Tibial nerve (tissue), 4 donors: ENCODE measurements around the gene CPEB3. TPM values are rescaled to one million over a fixed set of nuclear protein-coding genes. Genes with fewer than 3 reads are reported as not detected.

Source experiments
- DNase-seq, 2 donors: peaks; one replicate each; pipeline ENCODE4 v3.0.0-alpha.2; 2019; ENCODE audit warnings: low spot score in 2 of 2
- H3K27ac ChIP-seq, 4 donors: fragments of 200-600 bp; sonication (generic) in 3 of 4; one replicate each; pipeline ENCODE4 v1.5.1; 2017 to 2019; ENCODE audit warnings: mild to moderate bottlenecking in 1 of 4
- H3K27me3 ChIP-seq, 2 donors: fragments of 200-600 bp; sonication (generic) in 1 of 2; one replicate each; pipeline versions ENCODE4 v1.5.1 to v1.6.0; 2017 to 2019
- H3K36me3 ChIP-seq, 3 donors: fragments of 200-600 bp; sonication (generic); one replicate each; pipeline ENCODE4 v1.5.1; 2018 to 2019
- H3K4me1 ChIP-seq, 4 donors: fragments of 200-600 bp; sonication (generic) in 3 of 4; one replicate each; pipeline ENCODE4 v1.5.1; 2017 to 2019
- H3K4me3 ChIP-seq, 4 donors: fragments of 200-600 bp; sonication (generic) in 3 of 4; one replicate each; pipeline ENCODE4 v1.5.1; 2017 to 2019; ENCODE audit warnings: mild to moderate bottlenecking in 1 of 4, moderate library complexity in 1 of 4
- H3K9me3 ChIP-seq, 4 donors: fragments of 200-600 bp; sonication (generic) in 3 of 4; one replicate each; pipeline ENCODE4 v1.5.1; 2017 to 2019
- CTCF ChIP-seq, 5 experiments: fragments of 200-600 bp in 3 of 5; fragments of 450-650 bp in 2 of 5; sonication (generic) in 3 of 5; IDR thresholded peaks; one replicate each; pipeline ENCODE4 v1.5.1; 2016 to 2019; ENCODE audit warnings: antibody characterized with exemption in 5 of 5, mild to moderate bottlenecking in 3 of 5, moderate library complexity in 2 of 5
- EP300 ChIP-seq, 2 donors: sonication (generic); formaldehyde crosslinking; IDR thresholded peaks; one replicate each; pipeline ENCODE4 v1.6.1; 2017; ENCODE audit warnings: antibody characterized with exemption in 2 of 2, mild to moderate bottlenecking in 1 of 2
- POLR2A ChIP-seq, 2 donors: fragments of 450-650 bp; IDR thresholded peaks; one replicate each; pipeline ENCODE4 v1.6.1; 2017; ENCODE audit warnings: antibody characterized with exemption in 2 of 2, mild to moderate bottlenecking in 2 of 2, moderate library complexity in 2 of 2
- WGBS, 2 donors: methylation state at CpG; one replicate each; pipeline ENCODE4 v1.1.5; 2018; 5-methylcytosine and 5-hydroxymethylcytosine counted together
- total RNA-seq, 4 donors: library from RNA; depleted of rRNA; stranded (reverse); fragments of >200 nt; gene quantifications; one replicate each; pipeline ENCODE4 v1.1.0, GENCODE V29; 2016

The CPEB3 gene
- total RNA-seq, 4 donors from 2014 or later = 6.7 to 11.4 (median 8.8) TPM

DNA sequence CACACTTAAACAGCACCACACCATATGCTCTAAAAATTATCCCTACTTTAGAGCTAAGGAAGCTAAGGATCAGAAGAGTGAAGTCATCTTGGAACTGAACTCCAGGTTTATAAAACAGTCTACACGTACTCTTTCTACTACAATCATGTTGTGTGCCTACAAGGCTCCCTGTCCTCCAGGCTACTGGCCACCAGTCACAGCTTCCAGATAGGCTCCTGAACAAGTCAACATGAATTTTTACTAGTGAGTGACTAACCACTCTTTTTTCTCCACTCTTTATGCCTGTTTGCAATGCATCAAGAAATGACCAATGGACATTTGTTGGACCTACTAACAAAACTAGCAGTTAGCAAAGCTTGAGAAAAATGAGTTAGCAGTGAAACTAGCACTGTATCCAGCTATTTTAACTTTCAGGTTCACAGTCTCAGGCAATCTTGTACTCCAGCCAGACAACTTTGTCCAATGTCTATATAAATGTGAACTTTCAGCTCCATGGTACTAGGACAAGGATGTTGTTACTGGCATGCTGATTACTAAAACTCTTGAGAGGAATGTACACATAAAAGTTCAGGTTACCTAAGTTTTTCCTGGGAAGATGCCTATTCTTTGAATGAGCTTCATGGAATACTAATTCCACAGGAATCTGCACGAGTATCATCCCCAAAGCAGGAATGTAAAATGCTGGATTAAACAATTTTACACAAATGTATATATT is 187.3 kb downstream of the CPEB3 start:
- Histone ChIP-seq H3K36me3 (no peaks in the 10 kb centered on the region), H3K4me3 (no peak overlapping the region), H3K27ac (no peak overlapping the region), H3K27me3 (no peaks in the 10 kb centered on the region), H3K9me3 (no peaks in the 10 kb centered on the region), H3K4me1 (peaks cover 0 to 47% (median 11%) of the 10 kb centered on the region in 4 donors)
- DNase-seq = no peak
- TF ChIP-seq CTCF (IDR thresholded peaks at IDR 0.05) = no peak
- TF ChIP-seq EP300 (IDR thresholded peaks at IDR 0.05) = peak in 1 of 2 donors; percentile 14
- 68 to 75% methylated on average over 2 of the region's 2 CpGs for WGBS, 2 donors

DNA sequence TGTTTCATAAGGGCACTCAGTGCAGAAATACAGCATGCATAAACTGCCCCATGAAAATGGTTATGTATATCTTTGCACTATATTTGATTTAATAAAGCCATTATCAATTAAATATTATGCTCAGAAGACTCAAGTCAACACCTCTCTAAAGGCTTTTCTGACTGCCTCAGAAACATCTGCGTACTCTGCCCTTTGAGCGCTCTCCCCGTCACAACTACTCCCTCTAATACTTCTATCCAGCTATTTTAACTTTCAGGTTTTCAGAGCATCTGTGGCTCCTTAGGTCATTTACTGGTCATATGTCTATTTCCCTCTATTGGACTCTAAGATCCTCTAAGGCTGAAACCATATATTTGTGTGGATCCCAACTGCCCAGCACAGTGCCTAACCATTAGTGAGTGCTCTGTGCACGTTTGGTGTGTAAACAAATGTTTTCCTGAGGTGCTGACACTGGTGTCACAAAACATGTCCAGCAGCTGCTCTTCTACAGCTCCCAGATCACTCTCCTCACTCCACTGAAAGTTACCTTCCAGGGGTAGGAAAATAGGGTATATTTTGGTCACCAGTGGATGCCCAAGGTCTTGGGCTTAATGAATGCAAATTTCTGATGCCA is 188.2 kb downstream of the CPEB3 start:
- Histone ChIP-seq H3K27ac (no peak overlapping the region), H3K36me3 (no peaks in the 10 kb centered on the region), H3K4me1 (peaks cover 0 to 39% (median 9%) of the 10 kb centered on the region in 4 donors), H3K9me3 (no peaks in the 10 kb centered on the region), H3K4me3 (no peak overlapping the region), H3K27me3 (no peaks in the 10 kb centered on the region)
- WGBS, 2 donors = 87 to 88% methylated on average over 4 of the region's 4 CpGs
- no peak for DNase-seq
- no peak for TF ChIP-seq POLR2A (IDR thresholded peaks at IDR 0.05)
- TF ChIP-seq EP300 (IDR thresholded peaks at IDR 0.05) = no peak
- no peak for TF ChIP-seq CTCF (IDR thresholded peaks at IDR 0.05)

DNA sequence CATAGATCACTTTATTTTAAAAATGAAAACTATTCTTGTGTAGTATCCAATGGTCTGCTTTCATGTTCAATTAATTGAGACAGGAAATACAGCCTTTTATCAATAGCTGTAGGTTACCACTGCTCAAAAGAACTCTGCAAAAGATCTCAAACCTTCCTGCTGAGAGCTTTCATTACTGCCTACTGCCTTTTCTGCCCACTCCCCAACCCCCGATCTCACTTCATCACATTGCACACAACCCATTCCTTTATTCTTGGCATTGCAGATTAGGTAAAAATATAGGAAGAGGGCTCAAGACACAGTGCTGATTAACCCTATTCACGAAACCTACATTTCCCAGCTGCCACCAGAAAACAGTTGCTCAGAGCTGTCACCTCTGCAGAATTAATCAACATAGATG is 195.9 kb downstream of the CPEB3 start:
- no peak overlapping the region for H3K4me3 ChIP-seq
- WGBS, 2 donors = 79 to 86% methylated on average over 2 of the region's 2 CpGs

DNA sequence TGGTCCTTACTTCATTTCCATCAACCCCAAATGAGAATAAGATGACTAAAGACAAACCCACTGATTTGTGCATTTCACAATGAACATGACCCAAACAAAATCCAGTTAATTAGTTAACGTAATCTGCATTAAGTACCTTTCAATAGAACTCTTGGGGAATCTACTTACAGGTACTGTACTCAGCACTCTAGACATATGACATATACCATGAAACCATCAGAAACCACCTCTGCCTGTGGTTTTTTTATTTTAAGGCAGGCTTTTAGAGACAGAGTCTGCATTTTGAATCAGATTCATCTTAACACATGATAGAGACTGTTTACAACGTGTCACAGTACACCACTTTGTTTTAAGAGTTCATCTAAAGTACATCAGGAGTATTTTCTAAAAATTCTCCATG is 198.9 kb downstream of the CPEB3 start:
- peaks cover 0 to 11% (median 0%) of the 10 kb centered on the region in 4 donors for H3K4me1 ChIP-seq
- H3K27me3 ChIP-seq = no peaks in the 10 kb centered on the region
- H3K9me3 ChIP-seq = no peaks in the 10 kb centered on the region
- TF ChIP-seq POLR2A (IDR thresholded peaks at IDR 0.05) = no peak
- no peak for TF ChIP-seq EP300 (IDR thresholded peaks at IDR 0.05)
- no peak for TF ChIP-seq CTCF (IDR thresholded peaks at IDR 0.05)
- no peak for DNase-seq
- H3K4me3 ChIP-seq = no peak overlapping the region
- no peaks in the 10 kb centered on the region for H3K36me3 ChIP-seq
- 63 to 68% methylated on average over 2 of the region's 2 CpGs for WGBS, 2 donors
- no peak overlapping the region for H3K27ac ChIP-seq

More for the DNA sequence above, 195.9 kb downstream of the CPEB3 start:
- Histone ChIP-seq H3K27ac (no peak overlapping the region), H3K9me3 (no peaks in the 10 kb centered on the region), H3K27me3 (no peaks in the 10 kb centered on the region), H3K36me3 (no peaks in the 10 kb centered on the region), H3K4me1 (no peaks in the 10 kb centered on the region)
- TF ChIP-seq CTCF (IDR thresholded peaks at IDR 0.05) (no peak), EP300 (IDR thresholded peaks at IDR 0.05) (no peak)
- DNase-seq = no peak

GRCh38 chr10:92087750-92088395 is 203.0 kb downstream of the CPEB3 start:
- 15 to 19% methylated on average over 7 of the region's 7 CpGs for WGBS, 2 donors
- peak; percentile 47 to 81 for DNase-seq
- no peak overlapping the region for H3K27ac ChIP-seq
- no peak overlapping the region for H3K4me3 ChIP-seq
- H3K4me1 ChIP-seq = peaks cover 0 to 20% (median 0%) of the 10 kb centered on the region in 4 donors
- H3K36me3 ChIP-seq = no peaks in the 10 kb centered on the region
- no peaks in the 10 kb centered on the region for H3K27me3 ChIP-seq
- H3K9me3 ChIP-seq = no peaks in the 10 kb centered on the region
- TF ChIP-seq EP300 (IDR thresholded peaks at IDR 0.05) (peak in 1 of 2 donors; percentile 37), CTCF (IDR thresholded peaks at IDR 0.05) (peak; percentile 52 to 85 (median 71)), POLR2A (IDR thresholded peaks at IDR 0.05) (no peak)
